ACHN (cell line): ENCODE measurements around the gene EFNA5.

Experiments
- DNase-seq: peaks from one replicate; pipeline ENCODE4 v3.0.0-alpha.2; 2015
- in situ Hi-C: cut with HindIII; loops from 2 replicates; pipeline ENCODE4 v1.10.0; 2017; ENCODE audit warnings: low sequenced_read_pairs, low pct_ligation_motif_present, low pct_unique_long_range_greater_than_20kb

EFNA5 gene

GRCh38 chr5:107674655-107675054, 3.9 kb upstream of the EFNA5 start:
- DNase-seq = no peak
- in situ Hi-C loops = no loop called here

GRCh38 chr5:107673368-107674136, 2.8 kb upstream of the EFNA5 start:
- peak; percentile 90 for DNase-seq
- in situ Hi-C loops = no loop called here

- no peak for DNase-seq
- in situ Hi-C loops = no loop called here
Observed at GRCh38 chr5:107673039-107673367, 2.3 kb upstream of the EFNA5 start.

GRCh38 chr5:107672211-107673038, 1.7 kb upstream of the EFNA5 start:
- in situ Hi-C loops = no loop called here
- peak; percentile 96 for DNase-seq

- in situ Hi-C loops = no loop called here
- DNase-seq = peak; percentile 78
Observed at GRCh38 chr5:107671742-107672210, 1.0 kb upstream of the EFNA5 start.

GRCh38 chr5:107670087-107670931, 428 bp downstream of the EFNA5 start:
- in situ Hi-C loops = no loop called here
- DNase-seq = peak; percentile 29

GRCh38 chr5:107669096-107670031, 1.4 kb downstream of the EFNA5 start:
- in situ Hi-C loops = no loop called here

GRCh38 chr5:107668154-107669095, 2.3 kb downstream of the EFNA5 start:
- DNase-seq = peak; percentile 18
- in situ Hi-C loops = no loop called here

More at GRCh38 chr5:107669096-107670031, 1.4 kb downstream of the EFNA5 start:
- DNase-seq = peak; percentile 52

- in situ Hi-C loops = no loop called here
- DNase-seq = no peak
Observed at GRCh38 chr5:107666051-107666655, 4.6 kb downstream of the EFNA5 start.

GRCh38 chr5:107665036-107665570, 5.6 kb downstream of the EFNA5 start:
- no peak for DNase-seq
- in situ Hi-C loops = no loop called here

GRCh38 chr5:107663697-107664096, 7.0 kb downstream of the EFNA5 start:
- in situ Hi-C loops = no loop called here
- no peak for DNase-seq

GRCh38 chr5:107661650-107662044, 9.1 kb downstream of the EFNA5 start:
- DNase-seq = no peak
- in situ Hi-C loops = no loop called here

GRCh38 chr5:107661038-107661649, 9.6 kb downstream of the EFNA5 start:
- no peak for DNase-seq
- in situ Hi-C loops = no loop called here

- in situ Hi-C loops = no loop called here
- no peak for DNase-seq
Observed at GRCh38 chr5:107658528-107658927, 12.2 kb downstream of the EFNA5 start.

- no peak for DNase-seq
- in situ Hi-C loops = no loop called here
Observed at GRCh38 chr5:107655831-107656230, 14.9 kb downstream of the EFNA5 start.

GRCh38 chr5:107654827-107655226, 15.9 kb downstream of the EFNA5 start:
- in situ Hi-C loops = no loop called here
- DNase-seq = no peak
